HepG2 (cell line): ENCODE measurements around the gene ZNF195. TPM values are rescaled to one million over a fixed set of nuclear protein-coding genes. Genes with fewer than 3 reads are reported as not detected.
"Not testable (repeated sequence)": the region's sequence is repeated elsewhere in the genome, so short reads cannot be mapped to it uniquely, and the experiment has no call there.

Experiments used
- ATAC-seq: fragments of 200-7000 bp; cut with Tn5 transposase; 3 replicates; pipeline ENCODE4 v1.9.1; 2020; ENCODE audit warnings: mild to moderate bottlenecking, moderate library complexity
- BruUV-seq: library from RNA; stranded (reverse); fragments of 400-500 nt; replicated peaks from 2 replicates; lab custom pipeline; 2021; lab: Mats Ljungman, UMichigan
- CTCF ChIA-PET: fragments of 300-600 bp; formaldehyde crosslinking; extraction: SDS; loops from one replicate; lab custom pipeline; 2021; ENCODE audit warnings: low total read pairs, inconsistent platforms, low intra/inter-chr PET ratio; lab: Yijun Ruan, JAX
- POLR2A ChIA-PET: fragments of 350-600 bp; sonication (Branson Sonifier 250); formaldehyde crosslinking; loops from one replicate; lab custom pipeline; 2020; ENCODE audit warnings: antibody characterized with exemption, inconsistent platforms; lab: Yijun Ruan, JAX
- DNase-seq: peaks from one replicate; pipeline ENCODE4 v3.0.0-alpha.2; 2015; ENCODE audit warnings: low spot score
- FAIRE-seq: peaks from 3 replicates; lab custom pipeline; 2011; peaks lifted over from hg19 to GRCh38; lab: Jason Lieb, UNC
- H2AFZ ChIP-seq: one replicate; pipeline ENCODE4 v1.6.1; 2011; ENCODE audit warnings: low read length, inconsistent platforms
- H3K27ac ChIP-seq: fragments of 300-600 bp; 3 replicates; pipeline ENCODE4 v1.8.0; 2011; ENCODE audit warnings: mixed run types, mild to moderate bottlenecking, mixed read lengths, low read length, inconsistent platforms; ENCODE audit not compliant: insufficient read depth; ENCODE audit errors: extremely low read length
- H3K27me3 ChIP-seq, 2 experiments: fragments of 200-600 bp in 1 of 2; 2 replicates in 1 of 2; 3 replicates in 1 of 2; pipeline versions ENCODE4 v1.6.0 to v1.8.0; 2011; ENCODE audit warnings: low read length in 2 of 2, mild to moderate bottlenecking in 2 of 2, moderate library complexity in 2 of 2, inconsistent platforms in 1 of 2; ENCODE audit not compliant: insufficient read depth in 2 of 2, control insufficient read depth in 1 of 2
- H3K36me3 ChIP-seq, 2 experiments: fragments of 200-600 bp in 1 of 2; replicated peaks in 1 of 2; 2 replicates in 1 of 2; 3 replicates in 1 of 2; pipeline versions ENCODE4 v1.5.1 to v1.8.0; 2011; ENCODE audit warnings: low read length in 2 of 2, inconsistent platforms in 1 of 2; ENCODE audit not compliant: insufficient read depth in 2 of 2, control insufficient read depth in 1 of 2
- H3K4me1 ChIP-seq: 2 replicates; pipeline ENCODE4 v1.5.1; 2012; ENCODE audit warnings: low read length, inconsistent platforms; ENCODE audit not compliant: insufficient read depth
- H3K4me2 ChIP-seq: 2 replicates; pipeline ENCODE4 v1.6.0; 2011; ENCODE audit warnings: low read depth, low read length, inconsistent platforms
- H3K4me3 ChIP-seq, 3 experiments: fragments of 200-600 bp in 1 of 3; sonication (generic), shearing (Covaris generic) in 1 of 3; replicated peaks in 1 of 3; 2 replicates each; pipeline ENCODE4 v1.5.1; 2011 to 2016; ENCODE audit warnings: low read length in 3 of 3, inconsistent platforms in 2 of 3, low read depth in 2 of 3, mild to moderate bottlenecking in 2 of 3, control low read depth in 1 of 3, mixed read lengths in 1 of 3; ENCODE audit not compliant: insufficient read depth in 1 of 3
- H3K79me2 ChIP-seq: one replicate; pipeline ENCODE4 v1.6.1; 2011; ENCODE audit warnings: low read length, inconsistent platforms; ENCODE audit not compliant: insufficient read depth
- H3K9ac ChIP-seq: 2 replicates; pipeline ENCODE4 v1.6.0; 2011; ENCODE audit warnings: mild to moderate bottlenecking, low read depth, low read length, inconsistent platforms; ENCODE audit not compliant: insufficient read depth
- H3K9me3 ChIP-seq: 2 replicates; pipeline ENCODE4 v1.5.1; 2012; ENCODE audit warnings: mild to moderate bottlenecking, low read length
- H4K20me1 ChIP-seq: 2 replicates; pipeline ENCODE4 v1.6.0; 2011; ENCODE audit warnings: inconsistent platforms, mild to moderate bottlenecking, low read length, moderate library complexity; ENCODE audit not compliant: insufficient read depth
- CSRNP1 ChIP-seq: sonication (generic); formaldehyde crosslinking; IDR thresholded peaks from 2 replicates; pipeline ENCODE4 v1.8.1; 2023; ENCODE audit warnings: mild to moderate bottlenecking, missing genetic modification reagents
- HDAC1 ChIP-seq: sonication (generic); formaldehyde crosslinking; IDR thresholded peaks from 2 replicates; pipeline ENCODE4 v1.5.1; 2020; ENCODE audit warnings: mild to moderate bottlenecking, missing genetic modification reagents
- HIVEP1 ChIP-seq: sonication (generic); formaldehyde crosslinking; IDR thresholded peaks from 2 replicates; pipeline ENCODE4 v1.4.0; 2020; ENCODE audit warnings: mild to moderate bottlenecking, missing genetic modification reagents
- KAT8 ChIP-seq: IDR thresholded peaks from 2 replicates; pipeline ENCODE4 v1.6.1; 2016; ENCODE audit warnings: missing genetic modification reagents, missing compliant biosample characterization
- NR0B2 ChIP-seq: sonication (generic); formaldehyde crosslinking; IDR thresholded peaks from 2 replicates; pipeline ENCODE4 v1.4.0; 2020; ENCODE audit warnings: mild to moderate bottlenecking, missing genetic modification reagents
- NRL ChIP-seq: sonication (generic); formaldehyde crosslinking; IDR thresholded peaks from 2 replicates; pipeline ENCODE4 v1.5.0; 2020; ENCODE audit warnings: missing genetic modification reagents, mild to moderate bottlenecking, moderate library complexity, borderline replicate concordance
- RXRA ChIP-seq: sonication (generic); formaldehyde crosslinking; IDR thresholded peaks from 2 replicates; pipeline ENCODE4 v1.5.1; 2020; ENCODE audit warnings: missing genetic modification reagents
- TAF1 ChIP-seq: sonication (generic); formaldehyde crosslinking; IDR thresholded peaks from 2 replicates; pipeline ENCODE4 v1.4.0; 2020; ENCODE audit warnings: missing genetic modification reagents
- ZNF563 ChIP-seq: sonication (generic); formaldehyde crosslinking; IDR thresholded peaks from 2 replicates; pipeline ENCODE4 v1.8.0; 2022; ENCODE audit warnings: mild to moderate bottlenecking, moderate library complexity, missing genetic modification reagents
- ZXDC ChIP-seq: sonication (generic); formaldehyde crosslinking; IDR thresholded peaks from 2 replicates; pipeline ENCODE4 v1.5.0; 2020; ENCODE audit warnings: mild to moderate bottlenecking, missing genetic modification reagents
- WGBS: methylation state at CpG from one replicate; pipeline ENCODE4 v1.1.6; 2017; ENCODE audit warnings: low lambda C conversion rate; 5-methylcytosine and 5-hydroxymethylcytosine counted together
- in situ Hi-C: cut with HindIII; loops from 2 replicates; pipeline ENCODE4 v1.10.0; 2017; ENCODE audit warnings: low pct_unique_long_range_greater_than_20kb; ENCODE audit not compliant: extremely low pct_ligation_motif_present
- intact Hi-C: fragments of 100-400 bp; cut with micrococcal nuclease; formaldehyde crosslinking; loops from one replicate; pipeline ENCODE4 v1.10.0; 2022; ENCODE audit not compliant: unreplicated experiment
- polyA plus RNA-seq, 8 experiments: library from polyadenylated mRNA; depleted of rRNA in 3 of 8; stranded (reverse) in 7 of 8; unstranded in 1 of 8; fragments of >200 nt; fragmentation: Illumina TruSeq in 4 of 8; extraction: Trizol in 4 of 8; gene quantifications; 2 replicates each; pipeline versions ENCODE4 v1.2.1 to v1.2.3, GENCODE V29; 2011 to 2016; ENCODE audit warnings: low read depth in 4 of 8, missing spikeins in 1 of 8, mixed read lengths in 1 of 8; ENCODE audit not compliant: insufficient read depth in 1 of 8
- total RNA-seq, 5 experiments: library from RNA; depleted of rRNA; stranded (reverse); fragments of >200 nt; fragmentation: Illumina TruSeq; extraction: Trizol; gene quantifications; 2 replicates each; pipeline ENCODE4 v1.2.3, GENCODE V29; 2016; ENCODE audit warnings: low read depth in 1 of 5
- TF ChIP-seq, protein P1 (sequence below): sonication (generic); formaldehyde crosslinking; IDR thresholded peaks from 2 replicates; pipeline ENCODE4 v1.4.0; 2020; ENCODE audit warnings: mild to moderate bottlenecking, missing genetic modification reagents
- TF ChIP-seq, protein P2 (sequence below): IDR thresholded peaks from 2 replicates; pipeline ENCODE4 v1.6.1; 2016; ENCODE audit warnings: missing compliant biosample characterization, missing genetic modification reagents, borderline replicate concordance

The ZNF195 gene
- total and polyA plus RNA-seq, 2 of the 13 experiments (the other 11 are each of a cell fraction or from before 2014, with no cell fraction given), result 17.3 to 31.4 TPM

DNA sequence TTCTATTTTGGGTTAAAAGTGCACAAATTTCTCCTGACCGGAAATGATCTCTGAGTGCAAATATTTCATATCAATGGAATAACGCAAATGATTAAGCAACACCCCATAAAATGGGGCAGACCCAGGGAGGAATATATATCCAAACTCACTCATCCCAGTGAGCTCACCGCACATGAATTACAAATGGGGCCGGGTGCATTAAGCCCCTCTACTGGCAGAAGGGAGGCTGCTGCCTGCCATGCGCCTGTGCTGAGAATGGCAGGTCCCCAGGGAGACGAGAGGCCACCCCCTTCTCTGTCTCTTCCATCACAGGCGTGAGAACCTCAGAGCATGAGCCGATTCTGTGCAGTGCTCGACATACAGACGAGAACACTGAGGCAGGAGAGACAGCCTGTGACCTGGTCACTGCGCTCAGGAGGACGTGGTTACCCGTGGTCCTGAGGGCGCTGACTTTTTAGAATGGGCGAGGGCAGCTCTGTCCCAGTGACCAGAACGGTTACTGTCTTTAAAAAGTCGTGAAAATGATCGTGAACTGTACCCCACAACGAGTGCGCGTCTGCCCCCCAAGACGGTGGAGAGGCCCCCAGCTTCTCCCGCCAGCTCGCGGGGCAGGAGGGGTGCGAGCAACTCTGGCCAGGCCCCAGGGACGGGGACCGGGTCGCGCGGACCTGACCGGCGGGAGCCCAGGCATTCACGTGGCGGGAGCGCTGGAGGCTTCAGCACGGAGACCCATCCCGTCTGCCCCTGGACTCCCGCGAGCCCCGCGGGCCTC, 42.8 kb upstream of the ZNF195 start:
- H3K4me1 ChIP-seq, H3K79me2 ChIP-seq, POLR2A ChIA-PET, H4K20me1 ChIP-seq, BruUV-seq, in situ Hi-C loops, DNase-seq, H3K9me3 ChIP-seq, H3K36me3 ChIP-seq, FAIRE-seq, CTCF ChIA-PET, H3K27ac ChIP-seq, ATAC-seq, intact Hi-C loops, H3K27me3 ChIP-seq, H2AFZ ChIP-seq: not testable (repeated sequence)
- H3K4me3 ChIP-seq, result peak overlapping the region; percentile 41 to 76 (median 67); a peak in 5 of 6 replicates
- H3K9ac ChIP-seq, result 0 out of 2 replicates have a peak overlapping the region, but pooled peaks have one; percentile 15
- H3K4me2 ChIP-seq, result peak overlapping the region; percentile 79
- TF ChIP-seq CSRNP1 (CRISPR knock-in tag), result peak; percentile 47; the same call in 1 of the 2 replicates
- TF ChIP-seq HDAC1 (CRISPR knock-in tag), result peak; percentile 21; the same call in 1 of the 2 replicates
- TF ChIP-seq ZXDC, result 0 out of 2 replicates have a peak, but pooled peaks have one; percentile 19
- TF ChIP-seq HIVEP1 (CRISPR knock-in tag), result 0 out of 2 replicates have a peak, but pooled peaks have one; percentile 27
- TF ChIP-seq NRL (CRISPR knock-in tag), result peak; percentile 21; the same call in 1 of the 2 replicates
- peak; percentile 35; the same call in 1 of the 2 replicates for TF ChIP-seq TAF1 (CRISPR knock-in tag)
- peak; percentile 52; the same call in 1 of the 2 replicates for TF ChIP-seq ZNF563 (CRISPR knock-in tag)
- TF ChIP-seq, protein P1, sequence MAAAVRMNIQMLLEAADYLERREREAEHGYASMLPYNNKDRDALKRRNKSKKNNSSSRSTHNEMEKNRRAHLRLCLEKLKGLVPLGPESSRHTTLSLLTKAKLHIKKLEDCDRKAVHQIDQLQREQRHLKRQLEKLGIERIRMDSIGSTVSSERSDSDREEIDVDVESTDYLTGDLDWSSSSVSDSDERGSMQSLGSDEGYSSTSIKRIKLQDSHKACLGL (CRISPR knock-in tag), result peak; percentile 29; the same call in 1 of the 2 replicates
- 0 out of 2 replicates have a peak, but pooled peaks have one; percentile 13 for TF ChIP-seq KAT8 (CRISPR knock-in tag)
- TF ChIP-seq, protein P2, sequence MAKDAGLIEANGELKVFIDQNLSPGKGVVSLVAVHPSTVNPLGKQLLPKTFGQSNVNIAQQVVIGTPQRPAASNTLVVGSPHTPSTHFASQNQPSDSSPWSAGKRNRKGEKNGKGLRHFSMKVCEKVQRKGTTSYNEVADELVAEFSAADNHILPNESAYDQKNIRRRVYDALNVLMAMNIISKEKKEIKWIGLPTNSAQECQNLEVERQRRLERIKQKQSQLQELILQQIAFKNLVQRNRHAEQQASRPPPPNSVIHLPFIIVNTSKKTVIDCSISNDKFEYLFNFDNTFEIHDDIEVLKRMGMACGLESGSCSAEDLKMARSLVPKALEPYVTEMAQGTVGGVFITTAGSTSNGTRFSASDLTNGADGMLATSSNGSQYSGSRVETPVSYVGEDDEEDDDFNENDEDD (CRISPR knock-in tag), result peak; percentile 21; the same call in 1 of the 2 replicates
- 0 out of 2 replicates have a peak, but pooled peaks have one; percentile 61 for TF ChIP-seq NR0B2 (CRISPR knock-in tag)
- 0 out of 2 replicates have a peak, but pooled peaks have one; percentile 32 for TF ChIP-seq RXRA (CRISPR knock-in tag)
- 27% methylated on average over 6 of the region's 42 CpGs for WGBS
